CD14-positive monocyte (primary cell): ENCODE data around the gene RASSF4. TPM values are rescaled to one million over a fixed set of nuclear protein-coding genes. Genes with fewer than 3 reads are reported as not detected.

Source experiments
- DNase-seq, 3 donors: peaks; one replicate each; pipeline ENCODE4 v3.0.0-alpha.2; 2011 to 2022
- H2AFZ ChIP-seq: 2 replicates; pipeline ENCODE4 v1.6.0; 2012; ENCODE audit warnings: mild to moderate bottlenecking, low read depth, low read length, inconsistent platforms; ENCODE audit not compliant: insufficient read depth, poor library complexity, severe bottlenecking
- H3K27ac ChIP-seq, 2 donors: 1 replicate in 1 of 2; 2 replicates in 1 of 2; pipeline ENCODE4 v1.5.1; 2012 to 2013; ENCODE audit warnings: low read length in 2 of 2, control low read depth in 1 of 2, inconsistent platforms in 1 of 2, low read depth in 1 of 2, mild to moderate bottlenecking in 1 of 2
- H3K27me3 ChIP-seq, 2 donors: one replicate each; pipeline versions ENCODE4 v1.6.0 to v1.6.1; 2011 to 2013; ENCODE audit warnings: low read length in 2 of 2; ENCODE audit not compliant: control insufficient read depth in 2 of 2, insufficient read depth in 2 of 2
- H3K36me3 ChIP-seq, 2 donors: replicated peaks in 1 of 2; 1 replicate in 1 of 2; 2 replicates in 1 of 2; pipeline versions ENCODE4 v1.5.1 to v1.6.1; 2012 to 2013; ENCODE audit warnings: low read length in 2 of 2, control low read depth in 1 of 2, inconsistent platforms in 1 of 2, mild to moderate bottlenecking in 1 of 2; ENCODE audit not compliant: insufficient read depth in 2 of 2, control insufficient read depth in 1 of 2
- H3K4me1 ChIP-seq, 2 donors: 1 replicate in 1 of 2; 2 replicates in 1 of 2; pipeline versions ENCODE4 v1.5.1 to v1.6.1; 2012 to 2013; ENCODE audit warnings: low read length in 2 of 2, control low read depth in 1 of 2, inconsistent platforms in 1 of 2, mild to moderate bottlenecking in 1 of 2, moderate library complexity in 1 of 2; ENCODE audit not compliant: insufficient read depth in 2 of 2, control insufficient read depth in 1 of 2
- H3K4me2 ChIP-seq: replicated peaks from 2 replicates; pipeline ENCODE3; 2012; ENCODE audit warnings: low read length, moderate library complexity, mild to moderate bottlenecking; ENCODE audit not compliant: poor library complexity, severe bottlenecking; ENCODE audit errors: extremely low read depth
- H3K4me3 ChIP-seq, 3 experiments: fragments of 200-600 bp in 1 of 3; sonication (generic) in 1 of 3; replicated peaks in 1 of 3; 1 replicate in 2 of 3; 2 replicates in 1 of 3; pipeline ENCODE4 v1.5.1; 2011 to 2013; ENCODE audit warnings: low read length in 3 of 3, mild to moderate bottlenecking in 3 of 3, control low read depth in 2 of 3, low read depth in 2 of 3, inconsistent platforms in 1 of 3, moderate library complexity in 1 of 3
- H3K79me2 ChIP-seq: 2 replicates; pipeline ENCODE4 v1.6.0; 2012; ENCODE audit warnings: mild to moderate bottlenecking, control low read depth, inconsistent platforms, low read length, moderate library complexity; ENCODE audit not compliant: insufficient read depth
- H3K9ac ChIP-seq: 2 replicates; pipeline ENCODE4 v1.6.0; 2017; ENCODE audit warnings: low read length, mild to moderate bottlenecking; ENCODE audit not compliant: insufficient read depth, poor library complexity, severe bottlenecking
- H3K9me3 ChIP-seq, 2 donors: replicated peaks in 1 of 2; 1 replicate in 1 of 2; 2 replicates in 1 of 2; pipeline versions ENCODE4 v1.5.1 to v1.6.1; 2012 to 2013; ENCODE audit warnings: low read length in 2 of 2, control low read depth in 1 of 2; ENCODE audit not compliant: control insufficient read depth in 1 of 2, insufficient read depth in 1 of 2
- H4K20me1 ChIP-seq: 2 replicates; pipeline ENCODE4 v1.6.0; 2012; ENCODE audit warnings: mild to moderate bottlenecking, low read length, control low read depth, moderate library complexity; ENCODE audit not compliant: insufficient read depth
- H3K27ac Mint-ChIP-seq, 7 donors: one replicate each; pipeline ENCODE4 v1.8.0; 2020; ENCODE audit warnings: mild to moderate bottlenecking in 7 of 7, mixed read lengths in 7 of 7, moderate library complexity in 6 of 7, inconsistent platforms in 2 of 7
- H3K27me3 Mint-ChIP-seq, 3 donors: one replicate each; pipeline ENCODE4 v1.8.0; 2021 to 2022; ENCODE audit warnings: low read depth in 3 of 3, mild to moderate bottlenecking in 3 of 3, mixed read lengths in 3 of 3, moderate library complexity in 3 of 3, inconsistent platforms in 1 of 3
- H3K36me3 Mint-ChIP-seq, 2 donors: one replicate each; pipeline ENCODE4 v1.8.0; 2020; ENCODE audit warnings: mixed read lengths in 2 of 2, inconsistent platforms in 1 of 2, mild to moderate bottlenecking in 1 of 2
- H3K4me1 Mint-ChIP-seq: one replicate; pipeline ENCODE4 v1.8.0; 2020; ENCODE audit warnings: mild to moderate bottlenecking, mixed read lengths
- H3K4me3 Mint-ChIP-seq, 2 donors: one replicate each; pipeline ENCODE4 v1.8.0; 2020; ENCODE audit warnings: mild to moderate bottlenecking in 2 of 2, mixed read lengths in 2 of 2, moderate library complexity in 1 of 2
- H3K9me3 Mint-ChIP-seq, 7 donors: one replicate each; pipeline ENCODE4 v1.8.0; 2020 to 2022; ENCODE audit warnings: mixed read lengths in 7 of 7, mild to moderate bottlenecking in 6 of 7, moderate library complexity in 6 of 7, inconsistent platforms in 2 of 7
- WGBS: methylation state at CpG from one replicate; pipeline ENCODE4 v1.1.5; 2013; ENCODE audit warnings: missing lambda C conversion rate; ENCODE audit not compliant: insufficient coverage; 5-methylcytosine and 5-hydroxymethylcytosine counted together
- intact Hi-C, 2 donors: fragments of 100-400 bp; cut with micrococcal nuclease; formaldehyde crosslinking; loops; one replicate each; pipeline versions ENCODE4 v1.15.0 to v1.15.1; 2023
- polyA plus RNA-seq, 3 donors: library from polyadenylated mRNA; depleted of rRNA in 1 of 3; unstranded in 2 of 3; stranded (reverse) in 1 of 3; fragments of 300-500 nt in 2 of 3; fragments of >200 nt in 1 of 3; fragmentation: Illumina TruSeq in 2 of 3; gene quantifications; 1 replicate in 2 of 3; 2 replicates in 1 of 3; pipeline ENCODE4 v1.2.3, GENCODE V29; 2012 to 2021
- TF ChIP-seq, protein P1 (sequence below): fragments of 200-600 bp; IDR thresholded peaks from one replicate; pipeline ENCODE4 v1.8.0; 2022; ENCODE audit warnings: antibody characterized with exemption, mild to moderate bottlenecking

The RASSF4 gene
- polyA plus RNA-seq, 3 donors, result 117 to 290 (median 120) TPM

DNA sequence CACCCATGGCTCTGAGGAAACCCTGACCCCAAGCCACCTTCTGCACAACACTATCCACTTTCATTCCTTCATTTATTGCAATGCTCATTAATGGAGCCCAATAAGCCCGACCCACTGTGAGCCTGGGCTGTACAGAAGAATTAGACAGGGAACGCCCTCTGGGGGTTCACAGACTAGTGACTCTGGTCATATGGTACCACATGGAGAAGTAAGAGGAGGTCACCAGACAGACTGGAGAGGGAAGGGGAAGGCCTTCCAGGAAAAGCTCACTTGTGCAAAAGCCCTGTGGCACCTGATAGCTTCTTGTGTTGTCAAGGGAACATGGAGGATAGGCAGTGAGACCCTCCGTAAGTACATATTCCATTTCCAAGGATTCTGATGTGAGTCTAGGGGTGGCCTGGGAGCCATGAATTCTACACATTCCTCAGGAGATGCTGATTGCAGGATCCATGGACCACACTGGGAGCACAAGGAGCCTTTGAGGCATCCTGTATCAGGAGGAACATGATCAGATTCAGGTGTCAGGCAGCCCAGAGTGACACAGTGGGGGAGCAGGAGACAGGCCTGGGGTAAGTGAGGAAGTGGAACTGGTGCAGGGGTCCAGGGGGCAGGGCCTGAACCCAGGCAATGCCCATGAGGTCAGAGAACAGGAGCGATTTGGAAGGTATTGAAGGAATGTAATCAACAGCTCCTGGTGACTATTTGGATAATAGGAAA lies 28.5 kb upstream of the RASSF4 start:
- peaks cover 0 to 5% (median 0%) of the 10 kb centered on the region in 3 donors for H3K27me3 Mint-ChIP-seq
- TF ChIP-seq, protein P1, sequence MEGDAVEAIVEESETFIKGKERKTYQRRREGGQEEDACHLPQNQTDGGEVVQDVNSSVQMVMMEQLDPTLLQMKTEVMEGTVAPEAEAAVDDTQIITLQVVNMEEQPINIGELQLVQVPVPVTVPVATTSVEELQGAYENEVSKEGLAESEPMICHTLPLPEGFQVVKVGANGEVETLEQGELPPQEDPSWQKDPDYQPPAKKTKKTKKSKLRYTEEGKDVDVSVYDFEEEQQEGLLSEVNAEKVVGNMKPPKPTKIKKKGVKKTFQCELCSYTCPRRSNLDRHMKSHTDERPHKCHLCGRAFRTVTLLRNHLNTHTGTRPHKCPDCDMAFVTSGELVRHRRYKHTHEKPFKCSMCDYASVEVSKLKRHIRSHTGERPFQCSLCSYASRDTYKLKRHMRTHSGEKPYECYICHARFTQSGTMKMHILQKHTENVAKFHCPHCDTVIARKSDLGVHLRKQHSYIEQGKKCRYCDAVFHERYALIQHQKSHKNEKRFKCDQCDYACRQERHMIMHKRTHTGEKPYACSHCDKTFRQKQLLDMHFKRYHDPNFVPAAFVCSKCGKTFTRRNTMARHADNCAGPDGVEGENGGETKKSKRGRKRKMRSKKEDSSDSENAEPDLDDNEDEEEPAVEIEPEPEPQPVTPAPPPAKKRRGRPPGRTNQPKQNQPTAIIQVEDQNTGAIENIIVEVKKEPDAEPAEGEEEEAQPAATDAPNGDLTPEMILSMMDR, result no peak
- peaks cover 33% of the 10 kb centered on the region for H3K4me1 Mint-ChIP-seq
- no peaks in the 10 kb centered on the region for H3K27me3 ChIP-seq
- peaks cover 46 to 53% of the 10 kb centered on the region in 2 donors for H3K4me1 ChIP-seq
- no peak overlapping the region for H3K27ac Mint-ChIP-seq
- H2AFZ ChIP-seq, result no peak overlapping the region
- H4K20me1 ChIP-seq, result no peaks in the 10 kb centered on the region
- H3K4me2 ChIP-seq, result no peak overlapping the region
- H3K4me3 Mint-ChIP-seq, result no peak overlapping the region
- no peak overlapping the region for H3K9ac ChIP-seq
- H3K4me3 ChIP-seq, result no peak overlapping the region
- DNase-seq, result no peak
- intact Hi-C loops, result no loop called here
- no peaks in the 10 kb centered on the region for H3K36me3 Mint-ChIP-seq
- 89% methylated on average over 2 of the region's 4 CpGs for WGBS
- H3K79me2 ChIP-seq, result peaks cover 7% of the 10 kb centered on the region
- peaks cover 0 to 2% (median 0%) of the 10 kb centered on the region in 7 donors for H3K9me3 Mint-ChIP-seq
- no peaks in the 10 kb centered on the region for H3K9me3 ChIP-seq
- H3K36me3 ChIP-seq, result no peaks in the 10 kb centered on the region
- H3K27ac ChIP-seq, result no peak overlapping the region

GRCh38 chr10:44931621-44932516 lies 27.7 kb upstream of the RASSF4 start:
- Mint-ChIP-seq H3K4me1 (peaks cover 41% of the 10 kb centered on the region), H3K27me3 (peaks cover 0 to 5% (median 0%) of the 10 kb centered on the region in 3 donors), H3K4me3 (no peak overlapping the region), H3K27ac (peak overlapping the region in 1 of 7 donors; percentile 63), H3K9me3 (peaks cover 0 to 3% (median 0%) of the 10 kb centered on the region in 7 donors), H3K36me3 (no peaks in the 10 kb centered on the region)
- Histone ChIP-seq H3K27me3 (no peaks in the 10 kb centered on the region), H3K4me1 (peaks cover 52 to 58% of the 10 kb centered on the region in 2 donors), H3K27ac (no peak overlapping the region), H3K4me3 (no peak overlapping the region), H4K20me1 (no peaks in the 10 kb centered on the region), H2AFZ (no peak overlapping the region), H3K36me3 (no peaks in the 10 kb centered on the region), H3K9ac (no peak overlapping the region), H3K79me2 (peaks cover 7% of the 10 kb centered on the region), H3K4me2 (no peak overlapping the region), H3K9me3 (no peaks in the 10 kb centered on the region)
- WGBS, result 94% methylated on average over 4 of the region's 10 CpGs
- TF ChIP-seq, protein P1, result no peak
- no peak for DNase-seq
- intact Hi-C loops, result loop anchor here in 1 of 2 donors (2.0 kb wide), 1 partner anchor 43 kb away; no protein-coding TSS in a partner anchor
